Sigmoid colon (tissue), 4 donors: ENCODE results near the gene ALDH3A1.

ENCODE experiments used
- POLR2AphosphoS5 ChIP-seq, 4 donors: sonication (generic); formaldehyde crosslinking; IDR thresholded peaks; one replicate each; pipeline ENCODE4 v1.6.1; 2017; ENCODE audit warnings: antibody characterized with exemption in 4 of 4
- TF ChIP-seq, protein P1 (sequence below), 4 experiments: fragments of 450-650 bp in 3 of 4; fragments of 200-600 bp in 1 of 4; IDR thresholded peaks; one replicate each; pipeline ENCODE4 v1.5.1; 2016 to 2019; ENCODE audit warnings: antibody characterized with exemption in 4 of 4, mild to moderate bottlenecking in 3 of 4, moderate library complexity in 2 of 4

DNA sequence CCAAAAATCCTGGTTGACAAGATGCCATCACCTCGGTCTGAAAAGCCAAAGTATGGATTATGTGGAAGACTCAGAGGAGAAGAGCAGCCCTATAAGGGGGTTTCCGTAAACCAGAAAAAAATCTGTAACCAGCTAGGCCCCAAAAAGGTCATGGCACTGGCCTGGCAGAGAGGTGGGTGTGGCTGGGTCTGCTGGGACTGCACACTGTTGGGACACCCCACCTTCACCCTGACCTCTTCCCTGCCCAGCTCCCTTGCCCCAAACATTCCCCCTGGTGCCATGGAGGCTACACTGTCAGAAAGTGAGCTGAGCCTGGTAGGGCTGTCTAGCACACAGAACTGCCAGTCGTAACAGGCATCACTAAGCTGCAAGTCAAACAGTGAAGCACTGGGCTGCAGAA lies 38.3 kb downstream of the ALDH3A1 start:
- TF ChIP-seq, protein P1, sequence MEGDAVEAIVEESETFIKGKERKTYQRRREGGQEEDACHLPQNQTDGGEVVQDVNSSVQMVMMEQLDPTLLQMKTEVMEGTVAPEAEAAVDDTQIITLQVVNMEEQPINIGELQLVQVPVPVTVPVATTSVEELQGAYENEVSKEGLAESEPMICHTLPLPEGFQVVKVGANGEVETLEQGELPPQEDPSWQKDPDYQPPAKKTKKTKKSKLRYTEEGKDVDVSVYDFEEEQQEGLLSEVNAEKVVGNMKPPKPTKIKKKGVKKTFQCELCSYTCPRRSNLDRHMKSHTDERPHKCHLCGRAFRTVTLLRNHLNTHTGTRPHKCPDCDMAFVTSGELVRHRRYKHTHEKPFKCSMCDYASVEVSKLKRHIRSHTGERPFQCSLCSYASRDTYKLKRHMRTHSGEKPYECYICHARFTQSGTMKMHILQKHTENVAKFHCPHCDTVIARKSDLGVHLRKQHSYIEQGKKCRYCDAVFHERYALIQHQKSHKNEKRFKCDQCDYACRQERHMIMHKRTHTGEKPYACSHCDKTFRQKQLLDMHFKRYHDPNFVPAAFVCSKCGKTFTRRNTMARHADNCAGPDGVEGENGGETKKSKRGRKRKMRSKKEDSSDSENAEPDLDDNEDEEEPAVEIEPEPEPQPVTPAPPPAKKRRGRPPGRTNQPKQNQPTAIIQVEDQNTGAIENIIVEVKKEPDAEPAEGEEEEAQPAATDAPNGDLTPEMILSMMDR (IDR thresholded peaks at IDR 0.05): no peak
- no peak for TF ChIP-seq POLR2AphosphoS5 (IDR thresholded peaks at IDR 0.05)
